Sciatic nerve (tissue), 2 donors: ENCODE measurements around the gene TRAPPC1. TPM values are rescaled to one million over a fixed set of nuclear protein-coding genes. Genes with fewer than 3 reads are reported as not detected.

ENCODE experiments used
- ATAC-seq: fragments of 200-7000 bp; cut with Tn5 transposase; one replicate; pipeline ENCODE4 v1.9.1; 2020; ENCODE audit warnings: mild to moderate bottlenecking, moderate library complexity
- DNase-seq: peaks from one replicate; pipeline ENCODE4 v3.0.0-alpha.2; 2020; ENCODE audit warnings: low spot score
- intact Hi-C: fragments of 100-400 bp; cut with DNase I; formaldehyde crosslinking; loops from one replicate; pipeline ENCODE4 v1.14.2; 2022
- total RNA-seq: library from RNA; stranded (reverse); fragmentation: NEBNext Ultra II Directional; extraction: Animal tissue kit (Norgen Biotek cat#: 25700); gene quantifications from one replicate; pipeline ENCODE4 v1.2.1, GENCODE V29; 2021
- donor health status: DM: no; HTN: no; CAD: no.
- donor health status: DM: no; HTN: no; CAD: no.

Gene TRAPPC1
- total RNA-seq, 1 donor from 2014 or later = 78.3 TPM

DNA sequence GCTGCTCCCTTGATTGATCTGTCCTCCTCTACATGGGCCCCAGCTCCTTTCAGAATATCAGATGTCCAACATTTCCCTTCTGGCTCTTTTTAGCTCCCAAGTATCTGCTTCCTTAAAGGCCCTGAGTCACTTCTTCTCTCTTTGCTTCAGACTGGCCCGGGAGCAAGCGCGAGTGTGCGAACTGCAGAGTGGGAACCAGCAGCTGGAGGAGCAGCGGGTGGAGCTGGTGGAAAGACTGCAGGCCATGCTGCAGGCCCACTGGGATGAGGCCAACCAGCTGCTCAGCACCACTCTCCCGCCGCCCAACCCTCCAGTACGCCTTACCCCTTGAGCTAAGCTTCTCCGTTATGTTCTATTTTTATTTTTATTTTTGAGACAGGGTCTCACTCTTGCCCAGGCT is 12.6 kb upstream of the TRAPPC1 start:
- intact Hi-C loops = no loop called here
- DNase-seq = no peak
- ATAC-seq = no peak

DNA sequence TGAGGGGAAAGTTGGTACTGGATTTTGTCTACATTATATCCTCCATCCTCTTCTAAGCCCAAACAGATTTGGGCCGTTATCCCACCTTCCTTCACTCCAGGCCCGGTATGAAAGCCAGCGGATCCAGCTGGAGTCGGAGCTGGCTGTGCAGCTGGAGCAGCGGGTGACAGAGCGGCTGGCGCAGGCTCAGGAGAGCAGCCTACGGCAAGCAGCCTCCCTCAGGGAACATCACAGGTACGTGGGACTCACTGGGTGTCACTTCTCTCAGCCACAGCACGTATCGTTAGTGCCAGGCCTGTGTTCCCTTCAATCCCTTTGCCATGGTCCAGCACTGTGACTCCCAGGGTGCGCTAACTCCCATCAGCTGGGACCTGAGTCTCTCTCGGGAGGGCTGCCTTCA is 11.5 kb upstream of the TRAPPC1 start:
- intact Hi-C loops = no loop called here
- ATAC-seq (no peak), DNase-seq (no peak)

DNA sequence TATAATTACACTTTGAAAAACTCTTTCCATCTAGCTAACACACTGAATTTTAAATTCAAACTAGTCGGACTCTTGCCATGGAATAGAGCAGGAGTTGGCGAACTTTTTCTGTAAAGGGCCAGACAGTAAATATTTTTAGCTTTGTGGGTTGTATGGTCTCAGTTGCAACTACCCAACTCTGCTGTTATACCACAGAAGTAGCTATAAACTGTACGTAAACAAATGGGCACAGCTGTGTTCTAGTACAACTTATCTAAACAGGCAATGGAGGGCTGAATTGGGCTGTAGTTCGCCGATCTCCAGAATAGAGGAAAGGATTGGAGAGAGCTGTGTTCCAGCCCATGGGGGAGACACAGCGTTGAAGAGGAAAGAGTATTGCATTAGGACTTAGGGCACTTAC is 9.0 kb upstream of the TRAPPC1 start:
- DNase-seq = no peak
- no peak for ATAC-seq
- intact Hi-C loops = no loop called here

DNA sequence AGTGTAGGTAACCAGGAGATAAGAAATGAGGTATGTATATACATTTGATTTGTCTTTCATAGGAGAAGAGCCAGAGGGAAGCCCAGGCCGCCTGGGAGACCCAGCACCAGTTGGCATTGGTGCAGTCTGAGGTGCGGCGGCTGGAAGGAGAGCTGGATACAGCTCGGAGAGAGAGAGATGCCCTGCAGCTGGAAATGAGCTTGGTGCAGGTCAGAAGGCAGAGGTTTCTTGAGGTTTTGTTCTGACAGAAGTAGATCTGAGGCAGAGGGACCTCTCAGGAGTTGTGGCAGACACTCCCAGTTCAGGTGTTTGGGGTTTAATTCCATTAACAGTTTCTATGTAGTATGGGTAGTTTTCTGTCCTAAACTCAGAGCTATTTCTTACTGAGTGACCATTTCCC is 8.3 kb upstream of the TRAPPC1 start:
- intact Hi-C loops = no loop called here
- ATAC-seq (no peak), DNase-seq (no peak)

DNA sequence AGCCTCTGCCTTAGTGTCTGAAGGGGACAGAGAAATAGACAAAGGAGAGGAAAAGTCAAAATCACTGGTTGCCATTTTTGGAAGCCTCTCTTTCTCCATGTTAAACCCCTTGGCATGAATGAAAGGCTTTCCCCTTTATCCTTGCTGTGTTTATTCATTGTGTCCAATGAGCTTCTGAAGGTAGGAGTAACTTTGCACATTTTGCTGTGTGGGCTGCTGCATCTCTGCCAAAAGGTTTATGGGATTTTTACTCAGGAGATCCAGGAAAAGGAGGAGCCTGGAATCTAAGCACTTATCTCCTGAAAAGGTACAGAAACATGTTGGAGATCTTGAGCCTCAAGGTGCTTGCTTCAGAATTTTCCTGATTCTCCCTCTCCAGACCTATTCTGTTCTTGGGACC is 4.1 kb upstream of the TRAPPC1 start:
- no peak for ATAC-seq
- no peak for DNase-seq
- intact Hi-C loops = no loop called here

DNA sequence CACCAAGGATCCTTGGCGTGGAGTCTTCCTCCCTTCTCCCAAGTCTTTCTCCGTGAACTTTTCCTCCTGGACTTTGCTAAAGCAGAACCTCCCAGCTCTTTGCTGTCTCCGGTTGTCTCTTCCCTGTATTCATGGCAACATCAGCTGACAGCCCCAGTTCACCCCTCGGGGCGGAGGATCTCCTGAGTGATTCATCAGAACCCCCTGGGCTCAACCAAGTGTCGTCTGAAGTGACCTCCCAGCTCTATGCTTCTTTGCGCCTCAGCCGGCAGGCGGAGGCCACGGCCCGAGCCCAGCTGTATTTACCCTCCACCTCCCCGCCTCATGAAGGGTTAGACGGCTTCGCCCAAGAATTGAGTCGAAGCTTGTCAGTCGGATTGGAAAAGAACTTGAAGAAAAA is 1.2 kb upstream of the TRAPPC1 start:
- ATAC-seq = peak; percentile 4
- peak; percentile 61 for DNase-seq
- intact Hi-C loops = no loop called here

DNA sequence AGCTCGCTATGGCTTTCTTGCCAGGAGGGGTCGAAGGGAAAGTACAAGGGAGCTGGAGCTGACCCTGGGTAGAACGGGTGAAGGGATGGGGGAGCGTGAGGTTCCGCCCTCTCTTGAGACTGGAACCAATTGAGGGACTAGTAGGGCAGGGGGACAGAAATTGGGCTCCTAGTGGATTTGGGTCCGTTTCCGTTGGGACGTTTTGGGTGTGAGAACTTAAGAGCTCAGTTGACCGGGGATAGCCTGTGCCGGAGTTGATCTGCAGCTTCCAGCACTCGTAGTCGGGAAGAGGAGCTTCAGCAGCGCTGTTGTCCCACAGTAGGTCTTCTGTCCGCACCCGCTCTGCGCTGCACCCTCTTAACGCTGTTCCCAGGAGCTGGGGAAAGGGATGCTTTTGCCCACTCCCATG is 741 bp upstream of the TRAPPC1 start:
- DNase-seq (peak; percentile 61), ATAC-seq (peak; percentile 48)
- intact Hi-C loops = no loop called here

DNA sequence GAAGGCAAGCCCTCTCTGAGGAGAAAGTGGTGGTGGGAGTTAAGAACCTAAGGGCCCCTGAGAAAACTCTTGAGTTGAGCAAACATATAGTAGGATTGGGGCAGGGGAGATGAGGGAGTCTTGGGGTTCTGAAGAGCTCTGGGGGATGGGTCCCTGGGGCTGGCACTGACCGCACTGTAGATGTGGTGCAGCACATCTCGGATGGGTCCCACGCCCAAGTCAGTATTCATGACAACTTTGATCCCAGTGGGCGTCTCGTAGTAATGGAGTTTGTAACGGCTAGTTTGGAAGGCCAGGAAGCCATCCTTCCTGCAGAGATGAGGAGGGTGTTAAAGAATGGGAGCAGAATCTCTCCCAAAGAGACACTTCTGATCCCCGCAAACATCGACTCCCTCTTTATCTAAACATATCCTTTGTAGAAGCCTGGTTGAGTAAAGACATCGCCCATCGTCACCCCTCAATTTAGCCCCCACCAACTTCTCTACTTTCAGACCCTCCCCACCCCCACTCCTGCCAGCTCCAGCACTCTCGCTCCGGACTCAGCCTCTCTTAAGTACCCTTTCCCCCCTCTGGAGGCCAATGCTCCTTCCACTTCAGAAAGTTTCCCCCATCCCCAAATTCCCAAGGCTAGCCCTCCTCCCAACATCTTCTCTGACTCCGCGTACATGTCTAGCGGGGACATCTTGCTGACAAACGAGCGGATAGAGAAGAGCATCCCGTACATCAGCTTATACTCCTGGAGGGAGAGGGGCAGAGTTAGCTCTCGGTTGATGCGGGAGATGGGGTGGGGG is 710 bp downstream of the TRAPPC1 start:
- no peak for ATAC-seq
- peak; percentile 53 for DNase-seq
- intact Hi-C loops = no loop called here

DNA sequence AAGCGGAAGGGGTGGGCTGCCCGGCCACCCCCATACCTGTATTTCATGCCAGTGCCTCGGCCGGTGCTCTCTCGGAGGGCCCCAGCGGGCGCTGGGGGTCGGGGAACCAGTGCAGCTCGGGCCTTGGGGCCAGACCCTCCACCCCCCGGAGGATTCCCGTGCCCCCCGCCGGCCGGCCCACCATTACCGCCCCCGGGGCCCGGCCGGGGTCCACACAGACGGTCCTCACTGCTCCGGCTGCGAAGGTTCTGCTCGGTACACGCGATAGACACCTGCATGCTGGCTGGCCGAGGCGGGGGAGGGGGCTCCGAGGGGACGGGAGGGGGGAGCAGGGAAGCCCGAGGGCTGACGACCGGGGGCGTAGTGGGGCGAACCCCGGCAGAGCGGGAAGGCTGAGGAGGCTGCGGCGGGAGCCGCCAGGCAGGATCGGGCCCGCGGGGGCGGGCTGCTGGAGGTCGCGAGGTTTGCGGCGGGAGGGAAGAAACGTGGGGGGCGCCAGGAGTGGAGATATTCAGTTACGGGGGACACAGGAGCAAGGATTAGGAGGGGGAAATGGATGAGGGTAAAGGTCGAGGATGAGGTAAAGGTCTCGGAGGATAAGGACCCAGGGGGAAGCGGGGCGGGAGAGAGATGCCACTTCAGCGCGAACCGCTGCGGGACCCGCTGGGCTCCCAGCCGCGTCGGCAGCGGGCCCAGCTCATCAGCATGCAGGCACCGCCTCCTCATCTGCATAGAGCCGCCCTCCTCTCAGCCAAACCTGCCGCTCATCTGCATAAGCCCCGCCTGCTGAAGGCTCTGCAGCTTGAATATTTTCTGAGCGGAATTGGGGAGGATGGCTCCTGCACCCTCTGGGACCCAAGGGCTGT is 2.4 kb downstream of the TRAPPC1 start, which contains the start of gene KCNAB3:
KCNAB3 (minus strand) TSS at position 699 of the 866 bp plus-strand sequence; CDS start at position 278, 421 bp downstream.
- DNase-seq (peak; percentile 64), ATAC-seq (no peak)
- intact Hi-C loops = no loop called here

DNA sequence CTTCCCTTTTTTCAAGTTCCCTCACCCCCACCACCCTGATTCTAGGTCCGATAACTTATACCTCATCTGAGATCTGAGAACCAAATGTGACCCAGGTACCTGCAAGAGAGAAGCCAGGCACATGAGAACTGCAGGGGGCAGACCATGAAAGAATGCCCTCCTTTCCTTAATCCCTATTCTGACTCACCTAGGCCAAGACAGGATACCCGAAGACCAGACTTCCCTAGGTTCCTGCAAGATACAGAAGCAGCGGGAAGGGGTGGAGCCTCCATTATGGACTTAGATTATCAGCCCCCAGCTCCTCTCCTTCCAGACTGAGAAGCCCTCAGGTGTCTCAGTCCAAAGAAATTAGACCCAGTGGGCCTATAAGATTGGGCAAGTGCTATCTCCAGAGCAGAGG is 4.2 kb downstream of the TRAPPC1 start:
- no peak for DNase-seq
- intact Hi-C loops = no loop called here
- no peak for ATAC-seq

DNA sequence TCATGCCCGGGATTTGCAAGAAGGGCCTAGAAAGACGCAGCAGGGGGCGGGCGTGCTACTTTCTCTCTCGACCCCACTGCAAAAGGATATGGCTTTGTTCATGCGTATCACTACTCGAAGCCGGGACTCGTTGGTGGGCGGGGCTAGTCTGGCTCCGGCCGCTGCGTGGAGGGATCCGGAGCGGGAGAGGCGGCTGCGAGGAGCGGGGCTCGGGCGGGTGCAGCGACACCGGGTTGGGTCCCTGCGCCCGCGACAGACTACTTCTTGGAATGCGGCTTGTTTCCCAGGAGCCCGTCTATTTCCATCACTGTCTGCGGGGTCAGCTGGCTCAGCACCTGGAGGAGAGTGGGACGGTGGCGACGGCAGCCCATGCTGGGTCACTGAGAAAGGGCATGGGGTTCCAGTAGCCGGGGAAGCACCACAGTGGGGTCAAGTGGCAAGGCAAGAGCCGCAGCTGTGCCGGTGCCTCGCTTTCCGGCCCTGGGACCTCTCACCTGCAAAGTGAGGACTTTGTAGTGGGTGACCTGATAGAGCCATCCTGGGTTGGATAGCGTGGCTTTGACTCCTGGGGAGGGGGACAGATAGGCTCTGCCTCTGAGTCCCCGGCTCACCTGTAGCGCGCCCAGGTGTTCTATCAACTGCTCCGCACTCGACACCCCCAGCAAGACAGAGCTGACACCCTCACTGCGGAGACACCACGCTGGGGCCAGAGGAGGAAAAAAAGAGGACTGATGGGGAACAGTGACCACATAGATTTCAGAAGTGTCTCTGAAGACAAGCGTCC is 8.7 kb downstream of the TRAPPC1 start:
- intact Hi-C loops = no loop called here
- ATAC-seq = peak; percentile 96
- peak; percentile 93 for DNase-seq

DNA sequence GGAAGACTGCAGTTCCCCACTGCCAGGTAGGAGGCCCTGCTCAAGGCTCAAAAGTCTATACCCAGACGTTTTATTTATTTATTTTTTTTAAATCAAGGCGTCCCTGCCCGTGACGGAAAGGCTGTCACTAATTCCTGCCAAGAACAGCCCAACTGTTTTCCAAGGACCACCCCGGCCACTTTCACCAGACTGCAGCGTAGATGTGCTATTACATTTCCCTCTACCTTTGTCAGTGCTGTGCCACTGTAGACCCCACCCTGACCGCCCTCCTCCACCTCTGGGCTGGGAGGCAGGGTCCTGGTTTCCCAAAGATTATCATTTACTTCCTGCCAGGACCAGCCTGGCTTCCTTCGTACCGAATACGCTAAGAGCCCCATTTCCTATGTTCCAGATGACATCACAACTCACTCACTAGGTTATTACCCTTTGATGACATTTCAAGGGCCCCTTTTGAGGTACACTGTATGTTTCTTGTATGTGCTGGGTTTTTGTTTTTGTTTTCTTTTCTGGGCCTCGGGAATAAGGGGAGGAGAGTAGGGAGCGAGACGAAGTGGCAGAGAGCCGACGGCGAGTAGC is 9.4 kb downstream of the TRAPPC1 start:
- no peak for DNase-seq
- intact Hi-C loops = no loop called here
- ATAC-seq = peak; percentile 29

DNA sequence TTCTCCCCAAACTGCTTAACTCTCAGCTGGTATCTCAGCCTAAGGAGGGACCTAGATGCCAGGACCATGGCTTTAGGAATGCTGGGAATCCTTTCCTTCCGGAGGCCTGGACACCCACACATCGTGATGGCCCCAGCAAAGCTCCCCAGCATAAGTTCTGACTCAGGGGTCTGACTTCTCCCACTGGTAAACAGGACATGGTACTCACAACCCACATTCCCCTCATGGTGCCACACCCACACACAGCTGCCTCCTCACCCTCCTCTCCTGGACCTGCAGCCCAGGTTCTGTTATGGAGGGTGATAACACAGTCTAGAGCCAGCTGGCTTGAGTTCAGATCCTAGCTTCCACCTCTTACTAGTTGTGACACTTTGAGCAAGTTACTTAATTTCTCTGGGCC is 14.9 kb downstream of the TRAPPC1 start:
- intact Hi-C loops = no loop called here
- DNase-seq (no peak), ATAC-seq (no peak)

DNA sequence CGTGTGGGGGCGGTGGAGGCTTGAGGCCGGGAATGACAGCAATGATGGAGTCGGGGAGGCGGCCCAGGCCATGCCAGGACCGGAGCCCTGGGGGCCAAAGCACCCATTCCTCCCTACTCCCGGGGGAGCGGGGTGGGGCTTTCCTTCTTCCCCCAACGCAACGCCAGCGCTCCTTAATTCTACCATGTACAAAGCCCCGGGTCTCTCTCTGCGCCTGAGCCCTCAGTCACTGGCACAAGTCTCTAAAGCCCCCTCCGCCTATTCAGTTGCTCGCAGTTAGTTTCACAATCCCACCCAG is 15.4 kb downstream of the TRAPPC1 start:
- intact Hi-C loops = no loop called here
- DNase-seq = no peak
- ATAC-seq = no peak

DNA sequence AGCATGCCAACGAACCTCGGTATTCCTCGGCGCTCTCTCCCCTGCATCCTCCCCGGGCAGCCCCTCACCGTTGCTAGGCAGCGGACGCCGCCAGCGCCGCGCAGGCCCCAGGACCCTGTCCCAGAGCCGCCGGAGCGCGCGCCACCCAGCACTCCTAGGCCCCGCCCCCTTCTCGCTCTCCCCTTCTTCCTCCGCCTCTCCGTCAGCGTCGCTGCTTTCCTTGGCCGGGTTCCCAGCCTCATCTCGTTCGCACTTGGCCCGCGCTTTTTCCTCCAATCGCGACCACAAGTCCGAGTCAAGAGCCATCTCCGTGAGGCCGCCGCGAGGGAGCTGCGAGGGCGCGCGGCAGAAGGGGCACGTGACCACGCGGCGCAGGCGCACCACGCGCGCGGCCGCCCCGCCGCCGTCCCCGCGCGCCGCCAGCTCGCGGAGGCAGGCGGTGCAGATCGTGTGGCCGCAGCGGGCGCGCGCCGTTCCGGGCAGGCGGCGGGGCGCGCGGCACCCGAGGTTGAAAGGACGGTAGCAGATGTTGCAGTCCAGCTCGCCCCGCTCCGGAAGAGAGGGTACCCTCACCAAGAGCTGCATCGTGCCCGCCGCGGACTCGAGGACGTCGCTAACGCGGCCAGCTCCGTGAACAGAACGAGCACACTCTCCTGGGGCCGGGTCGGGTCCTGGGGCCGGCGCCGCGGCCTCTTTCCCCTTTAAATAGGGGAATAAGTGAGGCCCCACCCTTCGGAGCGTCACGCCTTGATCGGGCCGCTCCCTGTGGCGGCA is 15.9 kb downstream of the TRAPPC1 start, which contains the start of gene RNF227:
RNF227 (minus strand) TSS at position 679 of the 774 bp plus-strand sequence; CDS start at position 585, 94 bp downstream.
- DNase-seq = peak; percentile 97
- ATAC-seq = peak; percentile 90
- intact Hi-C loops = no loop called here

DNA sequence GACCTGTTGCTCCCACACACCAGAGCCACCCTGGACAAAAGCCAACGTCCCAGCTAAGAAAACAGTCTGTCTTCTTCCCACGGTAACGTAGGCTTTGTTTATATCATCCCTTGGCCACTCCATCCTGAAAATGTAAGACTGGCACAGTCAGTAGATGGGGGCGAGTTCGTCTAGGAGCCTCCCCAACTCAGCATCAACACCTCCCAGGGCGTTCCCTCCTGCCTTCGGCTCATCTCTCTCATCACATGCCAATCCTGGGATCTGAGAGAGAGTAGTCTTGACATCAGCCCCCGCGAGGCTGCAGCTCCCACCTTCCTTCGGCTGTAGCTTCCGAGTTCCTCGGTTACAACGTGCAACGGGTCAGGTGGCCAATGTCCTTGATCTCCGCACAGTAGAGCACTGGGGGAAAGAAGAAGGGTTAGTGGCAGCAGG is 16.6 kb downstream of the TRAPPC1 start:
- intact Hi-C loops = no loop called here
- DNase-seq (no peak), ATAC-seq (peak; percentile 40)

DNA sequence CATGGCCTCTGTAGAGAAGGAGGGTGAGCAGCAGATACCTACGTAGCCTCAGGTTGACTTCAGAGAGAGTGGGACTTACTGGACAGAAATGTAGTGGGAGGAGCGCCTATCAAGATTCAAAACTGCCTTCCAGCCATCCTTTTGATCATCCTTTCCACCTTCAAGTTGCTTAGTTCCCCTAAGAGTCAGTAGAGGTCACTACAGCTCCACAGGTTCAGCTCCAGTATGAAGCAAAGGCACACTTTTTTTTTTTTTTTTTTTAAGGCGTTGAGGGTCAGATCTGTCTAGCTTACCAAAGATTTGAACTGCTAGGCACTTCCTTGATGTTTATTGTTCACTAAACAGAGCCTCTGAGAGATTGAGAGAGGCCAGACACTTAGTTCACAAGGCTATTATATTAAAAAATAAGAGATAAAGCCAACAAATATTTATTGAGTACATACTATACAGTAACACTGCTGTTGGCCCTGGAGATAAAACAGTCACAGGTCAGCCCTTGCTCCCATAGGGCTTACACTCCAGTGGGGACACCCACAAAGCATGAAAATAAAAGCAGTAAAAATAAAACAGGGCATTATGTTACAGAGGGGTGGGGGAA is 18.7 kb downstream of the TRAPPC1 start:
- peak; percentile 17 for ATAC-seq

DNA sequence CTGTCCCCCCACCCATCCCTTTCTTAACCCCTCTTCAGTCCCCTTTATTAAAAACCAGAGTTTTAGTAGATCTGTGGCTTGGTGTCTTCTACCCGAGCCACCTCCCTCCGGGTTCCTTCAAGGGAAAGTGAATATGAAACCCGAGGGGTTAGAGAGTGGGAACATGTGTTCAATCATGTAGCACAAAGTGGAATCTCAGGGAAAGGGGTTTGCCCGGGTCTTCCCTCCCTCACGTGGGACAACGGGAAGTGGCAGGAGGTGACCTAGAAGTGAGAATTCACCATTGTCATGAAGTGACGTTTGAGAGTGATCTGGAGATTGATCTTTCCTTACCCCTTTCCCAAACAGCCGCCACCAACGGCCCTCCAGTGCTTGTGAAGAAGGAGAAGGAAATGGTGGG is 20.6 kb downstream of the TRAPPC1 start:
- ATAC-seq = no peak
- no peak for DNase-seq
- intact Hi-C loops = loop anchor here (5.0 kb wide), 1 partner anchor 81 kb away; no protein-coding TSS in a partner anchor

More for the DNA sequence above, 18.7 kb downstream of the TRAPPC1 start:
- DNase-seq = no peak
- intact Hi-C loops = loop anchor here (5.0 kb wide), 1 partner anchor 79 kb away; no protein-coding TSS in a partner anchor
